HT-29 (cell line): ENCODE measurements around the gene SMIM1. TPM values are rescaled to one million over a fixed set of nuclear protein-coding genes. Genes with fewer than 3 reads are reported as not detected.

Experiments
- DNase-seq: peaks from one replicate; pipeline ENCODE4 v3.0.0-alpha.2; 2015; ENCODE audit warnings: low spot score
- small RNA-seq: library from RNA; depleted of rRNA; stranded (forward); fragments of <200 nt; gene quantifications from one replicate; pipeline ENCODE3, GENCODE V24; 2014
- total RNA-seq: library from RNA; depleted of rRNA; stranded (reverse); fragments of >200 nt; shearing (Covaris generic); gene quantifications from 2 replicates; pipeline ENCODE4 v1.2.3, GENCODE V29; 2014; rRNA removed

Gene SMIM1
- total RNA-seq, 1 experiment from 2014 or later = not detected

GRCh38 chr1:3820316-3820715 is 47.8 kb downstream of the SMIM1 start:
- no peak for DNase-seq

GRCh38 chr1:3821004-3821403 is 48.5 kb downstream of the SMIM1 start:
- no peak for DNase-seq

DNA sequence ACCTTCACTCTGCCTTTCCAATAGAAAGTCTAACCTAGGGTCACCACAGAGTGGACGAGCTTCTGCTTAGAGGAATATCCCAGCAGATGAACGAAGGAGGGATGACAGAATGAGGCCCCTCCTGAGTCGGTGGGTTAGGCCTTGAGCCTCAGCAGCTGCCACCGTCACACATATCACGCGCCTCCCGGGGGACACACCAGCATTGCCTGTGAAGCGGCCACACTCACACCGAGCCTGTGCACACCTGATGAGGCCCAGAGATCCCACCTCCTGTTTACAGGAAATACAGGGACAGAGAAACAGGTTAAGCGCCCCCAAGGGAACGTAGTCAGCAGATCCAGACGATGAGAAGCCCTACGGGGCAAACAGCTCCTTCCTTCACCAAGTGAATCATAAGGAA is 48.9 kb downstream of the SMIM1 start:
- DNase-seq = no peak

GRCh38 chr1:3821908-3822307 is 49.4 kb downstream of the SMIM1 start:
- no peak for DNase-seq

- DNase-seq = no peak
Observed at GRCh38 chr1:3822421-3822820, 49.9 kb downstream of the SMIM1 start.

- DNase-seq = no peak
Observed at GRCh38 chr1:3824650-3825049, 52.1 kb downstream of the SMIM1 start.

GRCh38 chr1:3825356-3825755 is 52.8 kb downstream of the SMIM1 start:
- DNase-seq = no peak

Small RNA genes lying within 50 kb of the gene (small RNA-seq; reads per million reads assigned to genes)
- not detected for gene RF02197
- not detected for gene RN7SL574P

Other genes with a start within 250 kb of the SMIM1 start
- 12.7 and 16.5 TPM in 2 replicates for gene MEGF6, start 161.2 kb upstream of the SMIM1 start, total RNA-seq
- 43.1 and 44.4 TPM in 2 replicates for gene TPRG1L, start 147.7 kb upstream of the SMIM1 start, total RNA-seq
- gene WRAP73, start 122.6 kb upstream of the SMIM1 start, total RNA-seq = 60.3 and 66.7 TPM in 2 replicates
- 6.9 and 11.1 TPM in 2 replicates for gene TP73, start 120.2 kb upstream of the SMIM1 start, total RNA-seq
- gene CCDC27, start 20.3 kb upstream of the SMIM1 start, total RNA-seq = not detected in 2 replicates
- 41.1 and 42.7 TPM in 2 replicates for gene LRRC47, start 23.7 kb downstream of the SMIM1 start, total RNA-seq
- 22.7 and 31.3 TPM in 2 replicates for gene CEP104, start 84.5 kb downstream of the SMIM1 start, total RNA-seq
- gene DFFB, start 84.7 kb downstream of the SMIM1 start, total RNA-seq = 12.9 and 14.2 TPM in 2 replicates
- gene C1orf174, start 127.5 kb downstream of the SMIM1 start, total RNA-seq = 26.4 and 30.8 TPM in 2 replicates